ENCODE measurements around the gene NRIP2.

DNA sequence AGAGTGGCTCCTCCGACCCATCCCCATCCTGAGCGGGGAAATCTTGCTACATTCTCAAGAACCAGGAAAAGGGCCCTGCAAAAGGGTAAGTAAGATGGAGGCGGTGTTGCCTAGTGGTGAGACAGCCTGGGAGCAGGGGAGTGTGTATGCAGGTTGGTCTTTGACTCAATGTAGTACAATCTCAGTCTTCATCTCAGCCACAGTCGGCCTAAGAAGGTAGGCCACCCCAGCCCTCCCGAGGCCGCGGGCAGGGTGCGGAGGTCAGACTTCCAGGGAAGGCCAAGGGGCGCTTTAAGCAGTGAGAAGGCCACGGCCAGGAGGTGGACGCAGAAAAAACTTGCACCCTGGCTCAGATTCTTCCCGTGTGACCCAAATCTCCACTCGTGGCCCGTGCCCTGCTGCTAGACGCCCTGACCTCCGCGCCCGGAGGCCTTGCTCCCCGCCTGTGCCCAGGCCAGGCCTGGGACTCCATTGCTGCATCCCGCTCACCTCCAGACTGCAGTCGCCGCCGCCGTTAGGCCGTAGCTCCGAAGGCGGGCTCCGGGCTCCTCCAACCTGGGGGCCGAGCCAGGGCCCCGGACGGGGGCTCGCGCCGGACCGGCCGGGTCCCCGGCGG, 41.7 kb upstream of the NRIP2 start:
- TF ChIP-seq, protein P1, sequence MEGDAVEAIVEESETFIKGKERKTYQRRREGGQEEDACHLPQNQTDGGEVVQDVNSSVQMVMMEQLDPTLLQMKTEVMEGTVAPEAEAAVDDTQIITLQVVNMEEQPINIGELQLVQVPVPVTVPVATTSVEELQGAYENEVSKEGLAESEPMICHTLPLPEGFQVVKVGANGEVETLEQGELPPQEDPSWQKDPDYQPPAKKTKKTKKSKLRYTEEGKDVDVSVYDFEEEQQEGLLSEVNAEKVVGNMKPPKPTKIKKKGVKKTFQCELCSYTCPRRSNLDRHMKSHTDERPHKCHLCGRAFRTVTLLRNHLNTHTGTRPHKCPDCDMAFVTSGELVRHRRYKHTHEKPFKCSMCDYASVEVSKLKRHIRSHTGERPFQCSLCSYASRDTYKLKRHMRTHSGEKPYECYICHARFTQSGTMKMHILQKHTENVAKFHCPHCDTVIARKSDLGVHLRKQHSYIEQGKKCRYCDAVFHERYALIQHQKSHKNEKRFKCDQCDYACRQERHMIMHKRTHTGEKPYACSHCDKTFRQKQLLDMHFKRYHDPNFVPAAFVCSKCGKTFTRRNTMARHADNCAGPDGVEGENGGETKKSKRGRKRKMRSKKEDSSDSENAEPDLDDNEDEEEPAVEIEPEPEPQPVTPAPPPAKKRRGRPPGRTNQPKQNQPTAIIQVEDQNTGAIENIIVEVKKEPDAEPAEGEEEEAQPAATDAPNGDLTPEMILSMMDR (IDR thresholded peaks at IDR 0.05): no peak
- TF ChIP-seq POLR2A (IDR thresholded peaks at IDR 0.05): no peak
